Retinal pigment epithelial cell (primary cell): Measurements from ENCODE around the gene AP3S2.

Source experiments
- DNase-seq: peaks from one replicate; pipeline ENCODE4 v3.0.0-alpha.2; 2010; ENCODE audit warnings: low read depth
- H3K4me3 ChIP-seq: 2 replicates; pipeline ENCODE4 v1.5.1; 2011; ENCODE audit warnings: mild to moderate bottlenecking, low read length, control low read depth, moderate library complexity
- CTCF ChIP-seq: conservative IDR thresholded peaks from 2 replicates; pipeline ENCODE4 v1.5.1; 2011; ENCODE audit warnings: low read depth, low read length, control low read depth, inconsistent platforms

AP3S2 gene

GRCh38 chr15:89802231-89802928 lies 91.4 kb downstream of the AP3S2 start:
- no peak overlapping the region for H3K4me3 ChIP-seq
- DNase-seq = no peak

GRCh38 chr15:89801471-89802195 lies 92.2 kb downstream of the AP3S2 start:
- TF ChIP-seq CTCF = no peak
- no peak for DNase-seq
- H3K4me3 ChIP-seq = no peak overlapping the region

More at GRCh38 chr15:89802231-89802928, 91.4 kb downstream of the AP3S2 start:
- no peak for TF ChIP-seq CTCF

GRCh38 chr15:89799918-89800498 lies 93.8 kb downstream of the AP3S2 start:
- H3K4me3 ChIP-seq = no peak overlapping the region
- no peak for TF ChIP-seq CTCF
- no peak for DNase-seq

GRCh38 chr15:89799011-89799911 lies 94.5 kb downstream of the AP3S2 start:
- DNase-seq = no peak
- TF ChIP-seq CTCF = no peak
- H3K4me3 ChIP-seq = no peak overlapping the region

GRCh38 chr15:89797678-89798201 lies 96.1 kb downstream of the AP3S2 start:
- no peak for TF ChIP-seq CTCF
- H3K4me3 ChIP-seq = no peak overlapping the region
- no peak for DNase-seq

GRCh38 chr15:89795996-89796395 lies 97.8 kb downstream of the AP3S2 start:
- H3K4me3 ChIP-seq = no peak overlapping the region
- no peak for DNase-seq
- TF ChIP-seq CTCF = no peak
